ENCODE measurements around the gene CDIPT. TPM values are rescaled to one million over a fixed set of nuclear protein-coding genes. Genes with fewer than 3 reads are reported as not detected.

CDIPT gene
- total RNA-seq, 2 experiments from 2014 or later = 57.2 to 58.1 TPM

DNA sequence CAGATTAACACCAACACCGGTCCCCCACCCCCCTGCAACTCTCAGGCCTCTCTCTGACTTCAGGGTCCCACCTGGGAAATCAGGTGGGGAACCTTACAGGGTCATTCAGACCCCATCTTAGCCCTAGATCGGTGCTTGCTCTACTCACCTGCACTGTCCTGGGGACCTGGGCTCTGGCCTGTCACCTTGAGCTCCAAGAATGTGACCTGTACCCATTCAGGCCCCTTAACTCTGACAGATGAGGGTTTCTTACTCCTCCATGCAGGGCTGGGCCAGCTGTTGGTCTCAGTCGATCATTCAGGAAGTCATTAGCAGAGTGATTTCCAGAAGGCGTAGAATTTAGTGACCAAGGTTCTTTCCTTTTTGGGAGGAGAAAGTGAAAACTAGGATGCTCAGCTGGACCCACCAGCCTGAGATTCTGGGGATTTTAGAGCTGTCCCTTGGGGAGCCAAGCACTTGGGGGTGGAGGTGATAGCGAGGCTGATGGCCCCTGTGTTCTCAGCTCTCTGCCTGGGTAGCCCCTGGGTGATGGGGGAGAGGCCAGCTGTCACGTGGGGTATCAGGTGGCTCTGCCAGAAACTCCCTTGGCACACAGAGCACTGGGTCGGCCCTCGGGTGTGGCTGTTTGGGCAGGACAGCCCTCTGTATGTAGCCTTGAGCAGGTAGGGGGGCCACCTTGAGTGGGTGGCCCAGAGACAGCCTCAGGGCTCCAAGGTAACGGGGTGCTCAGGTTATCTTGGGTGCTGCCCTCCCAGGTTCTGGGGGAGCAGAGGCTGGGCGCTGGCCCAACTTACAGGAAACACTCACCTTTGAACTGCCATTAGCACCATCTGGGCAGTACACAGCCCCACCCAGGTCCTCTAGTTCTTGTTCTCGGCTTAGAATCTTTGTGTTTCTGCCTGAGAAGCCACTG is 42.0 kb downstream of the CDIPT start:
- CTCF ChIA-PET = interaction anchor here (1.3 to 4.2 kb wide), 3 partner anchors 13 to 28 kb away, joined by 3 to 24 read pairs (median 17); no protein-coding TSS in a partner anchor
- POLR2A ChIA-PET = interaction anchor here (0.5 to 6.1 kb wide), 5 partner anchors 8 to 105 kb away, joined by 4 to 41 read pairs (median 5); partner anchors contain the start of genes KCTD13 and MAZ

DNA sequence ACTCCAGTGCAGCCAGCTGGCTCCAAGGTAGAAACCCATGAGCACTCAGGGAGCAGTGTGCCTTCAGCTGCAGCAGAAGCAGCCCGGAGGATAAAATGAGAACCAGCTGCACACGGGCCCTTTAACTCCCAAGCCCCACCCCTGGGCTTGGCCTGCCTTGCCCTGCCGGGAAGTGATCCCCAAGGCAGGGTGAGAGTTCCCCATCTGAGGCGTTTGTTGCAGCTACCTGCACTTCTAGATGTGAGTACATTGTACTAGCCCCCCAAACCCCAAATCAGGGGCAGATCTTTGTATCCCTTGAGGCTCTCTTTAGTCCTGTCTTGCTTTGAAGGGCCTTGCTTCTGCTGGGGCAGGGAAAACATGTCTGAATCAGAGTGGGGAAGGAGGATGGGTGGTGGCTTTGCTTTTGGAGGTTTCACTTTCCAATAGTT is 42.7 kb downstream of the CDIPT start, which contains the start of gene MVP:
MVP (plus strand) TSS at position 192 of the 431 bp plus-strand sequence. CDS start 10,088 bp downstream, outside the sequence.
- ChIA-PET CTCF (interaction anchor here (0.6 to 4.2 kb wide), 7 partner anchors 9 to 120 kb away, joined by 3 to 24 read pairs (median 5); partner anchors contain the start of gene CDIPT), POLR2A (interaction anchor here (1.1 to 6.1 kb wide), 2 partner anchors 13 to 16 kb away, joined by 7 to 41 read pairs; partner anchors contain the start of gene MAZ)

DNA sequence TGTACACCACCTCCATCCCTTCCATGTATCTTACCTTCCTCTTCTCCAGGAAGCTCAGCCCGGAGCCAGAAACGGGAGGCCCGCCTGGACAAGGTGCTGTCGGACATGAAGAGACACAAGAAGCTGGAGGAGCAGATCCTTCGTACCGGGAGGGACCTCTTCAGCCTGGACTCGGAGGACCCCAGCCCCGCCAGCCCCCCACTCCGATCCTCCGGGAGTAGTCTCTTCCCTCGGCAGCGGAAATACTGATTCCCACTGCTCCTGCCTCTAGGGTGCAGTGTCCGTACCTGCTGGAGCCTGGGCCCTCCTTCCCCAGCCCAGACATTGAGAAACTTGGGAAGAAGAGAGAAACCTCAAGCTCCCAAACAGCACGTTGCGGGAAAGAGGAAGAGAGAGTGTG is 43.5 kb downstream of the CDIPT start:
- CTCF ChIA-PET = interaction anchor here (0.6 to 4.2 kb wide), 5 partner anchors 9 to 119 kb away, joined by 3 to 24 read pairs (median 5); partner anchors contain the start of gene CDIPT
- POLR2A ChIA-PET = interaction anchor here (6.1 kb wide), 1 partner anchor 12 kb away, joined by 41 read pairs; the partner anchor contains the start of gene MAZ

DNA sequence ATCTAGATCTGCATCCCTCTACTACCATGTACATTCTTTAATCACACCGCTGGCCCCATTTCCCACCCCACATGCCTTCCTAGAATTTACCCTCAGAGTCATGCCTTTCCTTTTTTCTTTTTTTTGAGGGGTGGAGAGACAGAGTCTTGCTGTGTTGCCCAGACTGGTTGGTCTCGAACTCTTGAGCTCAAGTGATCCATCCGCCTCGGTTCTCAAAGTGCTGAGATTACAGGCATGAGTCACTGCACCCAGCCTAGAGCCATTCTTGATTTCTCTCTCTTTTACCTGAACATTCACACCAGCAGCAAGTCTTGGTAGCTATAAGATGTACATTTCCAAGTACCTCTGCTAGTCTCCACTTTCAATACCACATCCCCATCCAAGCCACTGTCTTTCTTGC is 44.9 kb downstream of the CDIPT start:
- ChIA-PET CTCF (interaction anchor here (0.9 to 3.5 kb wide), 6 partner anchors 8 to 138 kb away, joined by 3 to 20 read pairs (median 6); no protein-coding TSS in a partner anchor), POLR2A (interaction anchor here (6.1 kb wide), 1 partner anchor 11 kb away, joined by 41 read pairs; the partner anchor contains the start of gene MAZ)

DNA sequence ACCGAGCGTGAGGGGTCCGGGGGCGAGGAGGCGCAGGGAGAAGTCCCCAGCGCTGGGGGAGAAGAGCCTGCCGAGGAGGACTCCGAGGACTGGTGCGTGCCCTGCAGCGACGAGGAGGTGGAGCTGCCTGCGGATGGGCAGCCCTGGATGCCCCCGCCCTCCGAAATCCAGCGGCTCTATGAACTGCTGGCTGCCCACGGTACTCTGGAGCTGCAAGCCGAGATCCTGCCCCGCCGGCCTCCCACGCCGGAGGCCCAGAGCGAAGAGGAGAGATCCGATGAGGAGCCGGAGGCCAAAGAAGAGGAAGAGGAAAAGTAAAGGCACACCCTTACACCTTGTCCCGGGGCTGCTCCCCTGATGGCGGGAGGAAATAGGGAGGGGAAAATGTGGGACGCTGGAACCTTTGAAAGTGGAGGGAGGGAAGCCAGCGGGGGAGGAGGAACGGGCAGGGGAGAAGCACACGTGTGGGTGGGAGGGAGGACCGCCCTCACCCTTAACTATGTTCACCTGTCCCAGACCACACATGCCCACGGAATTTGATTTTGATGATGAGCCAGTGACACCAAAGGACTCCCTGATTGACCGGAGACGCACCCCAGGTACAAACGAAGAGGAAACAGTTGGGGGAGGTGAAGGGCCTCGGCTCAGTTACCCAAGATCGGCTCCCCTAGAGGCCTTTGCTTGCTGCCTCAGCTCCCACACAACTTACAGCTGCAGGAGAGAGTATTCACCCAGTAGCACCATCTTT is 46.2 kb downstream of the CDIPT start:
- ChIA-PET CTCF (interaction anchor here (0.7 to 3.5 kb wide), 10 partner anchors 8 to 143 kb away, joined by 3 to 20 read pairs (median 3); no protein-coding TSS in a partner anchor), POLR2A (interaction anchor here (0.5 to 6.1 kb wide), 7 partner anchors 9 to 246 kb away, joined by 3 to 41 read pairs (median 7); partner anchors contain the start of gene MAZ)

DNA sequence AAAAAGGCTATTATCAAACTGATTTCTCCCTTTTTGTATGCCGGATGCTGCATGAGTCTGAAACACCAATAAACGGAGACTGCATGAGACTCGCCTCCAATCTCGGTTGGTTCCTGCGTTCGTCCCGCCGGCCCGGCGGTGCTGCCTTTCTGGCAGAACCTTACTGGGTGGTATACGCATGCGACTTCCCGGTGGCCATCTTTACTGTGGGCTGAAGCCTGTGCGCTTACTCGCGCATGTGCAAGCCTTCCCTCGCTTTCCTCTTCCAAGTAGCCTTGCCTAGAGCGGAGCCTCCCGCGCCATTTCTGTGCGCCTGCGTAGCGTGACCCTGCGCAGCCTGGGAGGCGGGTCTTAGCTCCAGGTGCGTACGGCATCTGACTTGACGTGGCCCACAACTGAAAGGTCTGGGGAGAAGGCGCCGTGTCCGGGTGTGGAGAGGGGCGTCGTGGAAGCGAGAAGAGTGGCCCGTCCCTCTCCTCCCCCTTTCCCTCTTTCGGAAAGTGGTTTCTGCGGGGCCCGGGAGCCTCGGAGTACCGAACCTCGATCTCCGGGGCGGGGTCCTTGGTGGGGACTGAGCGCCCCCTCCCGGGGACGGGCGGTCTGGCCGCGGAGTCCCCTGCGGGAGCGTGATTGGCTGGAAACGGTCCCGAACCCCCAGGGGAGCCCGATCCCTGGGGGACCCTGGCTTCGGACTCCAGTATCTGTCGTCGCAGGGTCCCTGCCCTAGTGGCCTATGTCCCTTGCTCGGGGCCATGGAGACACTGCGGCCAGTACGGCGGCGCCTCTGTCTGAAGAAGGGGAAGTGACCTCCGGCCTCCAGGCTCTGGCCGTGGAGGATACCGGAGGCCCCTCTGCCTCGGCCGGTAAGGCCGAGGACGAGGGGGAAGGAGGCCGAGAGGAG is 47.0 kb downstream of the CDIPT start, which contains the start of gene PAGR1:
PAGR1 (plus strand) TSS at position 360 of the 901 bp plus-strand sequence; CDS start at position 734, 374 bp downstream.
- ChIA-PET CTCF (interaction anchor here (0.5 to 3.5 kb wide), 21 partner anchors 9 to 157 kb away, joined by 3 to 20 read pairs (median 3); partner anchors contain the start of genes KIF22, MAZ and TAOK2), POLR2A (interaction anchor here (0.6 to 2.3 kb wide), 9 partner anchors 8 to 249 kb away, joined by 3 to 31 read pairs (median 4); partner anchors contain the start of genes KIF22 and MAZ)

DNA sequence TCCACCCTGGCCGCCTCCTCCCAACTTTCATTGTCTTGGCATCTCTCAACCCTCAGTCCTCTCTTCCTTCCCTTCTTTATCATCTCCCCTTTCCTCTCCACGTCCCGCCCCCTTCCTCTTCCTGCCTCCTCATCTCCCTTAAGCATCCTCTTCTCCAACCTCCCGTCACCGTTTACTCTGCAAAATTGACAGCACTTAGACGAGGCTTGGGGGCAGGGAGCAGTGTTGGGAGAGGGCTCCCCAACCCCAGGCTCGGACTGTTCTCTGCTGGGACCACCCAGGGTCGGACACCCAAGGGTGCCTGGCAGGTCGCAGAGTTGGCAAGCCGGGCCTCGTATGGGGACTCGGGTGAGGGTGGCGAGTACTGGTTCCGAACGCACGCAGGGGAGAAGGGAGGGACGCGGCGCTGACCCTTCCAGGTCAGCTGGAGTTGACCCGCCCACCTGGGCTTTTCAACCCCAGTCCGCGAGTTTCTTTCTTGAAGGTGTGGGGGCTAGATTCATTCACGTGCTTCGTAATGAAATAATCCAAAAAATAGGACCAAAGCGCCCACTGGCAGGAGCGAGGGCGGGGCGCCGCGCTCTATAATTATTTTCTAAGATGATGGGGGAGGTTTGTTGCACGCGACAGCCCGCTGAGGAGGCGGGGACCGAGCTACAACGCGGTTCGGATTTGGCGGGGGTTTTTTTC is 47.8 kb downstream of the CDIPT start:
- ChIA-PET POLR2A (interaction anchor here (0.6 to 2.3 kb wide), 9 partner anchors 8 to 968 kb away, joined by 3 to 31 read pairs (median 4); partner anchors contain the start of genes KIF22 and MAZ), CTCF (interaction anchor here (0.5 to 3.5 kb wide), 17 partner anchors 8 to 158 kb away, joined by 3 to 20 read pairs (median 3); partner anchors contain the start of genes KIF22, MAZ and TAOK2)

DNA sequence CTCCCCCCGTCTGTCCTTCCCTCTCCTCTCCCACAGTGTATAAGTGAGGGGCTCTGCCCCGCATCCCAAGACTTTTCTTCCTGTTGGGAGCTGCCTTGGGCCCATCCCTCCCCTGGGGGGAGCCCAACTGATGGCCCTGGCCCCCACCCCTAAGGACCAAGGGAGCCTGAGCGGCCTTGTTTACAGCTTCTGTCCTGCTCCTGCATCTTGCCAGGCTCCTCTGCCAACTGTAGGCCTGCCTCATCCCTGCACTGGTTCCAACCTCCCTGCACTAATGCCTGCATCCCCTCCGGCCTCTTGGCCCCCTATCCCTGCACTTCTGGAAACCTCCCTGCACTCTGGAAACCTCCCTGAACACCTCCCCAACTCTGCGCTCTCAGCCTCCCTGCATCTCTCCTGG is 48.4 kb downstream of the CDIPT start:
- ChIA-PET CTCF (interaction anchor here (1.5 kb wide), 1 partner anchor 33 kb away, joined by 4 read pairs; no protein-coding TSS in a partner anchor), POLR2A (interaction anchor here (0.6 kb wide), 1 partner anchor 11 kb away, joined by 3 read pairs; no protein-coding TSS in a partner anchor)

DNA sequence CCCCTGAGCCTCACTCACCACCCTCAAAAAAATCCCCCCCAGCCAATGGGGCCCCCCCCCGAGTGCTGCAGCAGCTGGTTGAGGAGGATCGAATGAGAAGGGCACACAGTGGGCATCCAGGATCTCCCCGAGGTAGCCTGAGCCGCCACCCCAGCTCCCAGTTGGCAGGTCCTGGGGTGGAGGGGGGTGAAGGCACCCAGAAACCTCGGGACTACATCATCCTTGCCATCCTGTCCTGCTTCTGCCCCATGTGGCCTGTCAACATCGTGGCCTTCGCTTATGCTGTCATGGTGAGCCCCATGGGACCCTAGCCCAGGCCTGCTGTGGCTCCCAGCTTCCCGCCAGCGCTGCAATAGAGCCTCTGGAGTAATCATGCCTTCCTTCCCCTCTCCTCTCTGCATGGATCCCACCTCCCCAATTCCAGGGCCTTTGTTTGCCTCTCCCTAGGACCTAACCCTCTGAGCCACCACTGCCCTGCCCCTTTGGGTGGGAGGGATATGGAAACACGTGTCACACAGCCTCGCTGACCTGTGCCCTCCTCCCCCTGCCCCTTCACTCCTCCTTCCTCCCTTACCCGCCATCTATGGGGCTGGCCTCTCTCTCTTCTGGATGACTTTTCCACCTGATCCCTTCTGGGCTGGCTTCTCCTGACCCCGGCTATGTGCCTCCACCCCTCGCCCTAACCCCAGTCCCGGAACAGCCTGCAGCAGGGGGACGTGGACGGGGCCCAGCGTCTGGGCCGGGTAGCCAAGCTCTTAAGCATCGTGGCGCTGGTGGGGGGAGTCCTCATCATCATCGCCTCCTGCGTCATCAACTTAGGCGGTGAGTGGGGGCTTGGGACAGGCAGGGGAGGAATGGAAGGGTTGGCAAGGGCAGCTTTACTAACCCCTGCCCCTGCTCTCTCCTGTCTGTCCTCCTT is 49.1 kb downstream of the CDIPT start:
- CTCF ChIA-PET = no interaction called here
- POLR2A ChIA-PET = interaction anchor here (0.6 to 0.9 kb wide), 3 partner anchors 7 to 10 kb away, joined by 3 to 4 read pairs (median 3); no protein-coding TSS in a partner anchor

DNA sequence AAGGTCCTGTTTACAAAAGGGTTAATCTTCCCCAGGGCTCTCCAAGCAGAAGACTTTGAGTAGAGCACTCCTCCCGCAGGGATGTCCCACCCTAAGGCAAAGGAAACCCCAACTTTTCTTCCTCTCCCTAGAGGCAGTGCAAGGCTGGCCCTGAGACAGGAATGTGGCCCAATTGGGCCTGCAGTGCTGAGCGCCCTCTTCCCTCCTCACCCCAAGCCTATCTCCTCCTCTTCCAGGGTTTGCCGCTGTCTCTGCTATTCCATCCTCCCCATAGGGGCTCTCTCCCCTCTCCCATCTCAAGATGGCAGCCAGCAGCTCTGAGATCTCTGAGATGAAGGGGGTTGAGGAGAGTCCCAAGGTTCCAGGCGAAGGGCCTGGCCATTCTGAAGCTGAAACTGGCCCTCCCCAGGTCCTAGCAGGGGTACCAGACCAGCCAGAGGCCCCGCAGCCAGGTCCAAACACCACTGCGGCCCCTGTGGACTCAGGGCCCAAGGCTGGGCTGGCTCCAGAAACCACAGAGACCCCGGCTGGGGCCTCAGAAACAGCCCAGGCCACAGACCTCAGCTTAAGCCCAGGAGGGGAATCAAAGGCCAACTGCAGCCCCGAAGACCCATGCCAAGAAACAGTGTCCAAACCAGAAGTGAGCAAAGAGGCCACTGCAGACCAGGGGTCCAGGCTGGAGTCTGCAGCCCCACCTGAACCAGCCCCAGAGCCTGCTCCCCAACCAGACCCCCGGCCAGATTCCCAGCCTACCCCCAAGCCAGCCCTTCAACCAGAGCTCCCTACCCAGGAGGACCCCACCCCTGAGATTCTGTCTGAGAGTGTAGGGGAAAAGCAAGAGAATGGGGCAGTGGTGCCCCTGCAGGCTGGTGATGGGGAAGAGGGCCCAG is 50.0 kb downstream of the CDIPT start:
- POLR2A ChIA-PET = interaction anchor here (0.5 to 0.9 kb wide), 3 partner anchors 8 to 1380 kb away, joined by 3 to 4 read pairs (median 3); no protein-coding TSS in a partner anchor
- CTCF ChIA-PET = interaction anchor here (1.0 to 1.4 kb wide), 2 partner anchors 15 to 36 kb away, joined by 4 to 6 read pairs; no protein-coding TSS in a partner anchor

DNA sequence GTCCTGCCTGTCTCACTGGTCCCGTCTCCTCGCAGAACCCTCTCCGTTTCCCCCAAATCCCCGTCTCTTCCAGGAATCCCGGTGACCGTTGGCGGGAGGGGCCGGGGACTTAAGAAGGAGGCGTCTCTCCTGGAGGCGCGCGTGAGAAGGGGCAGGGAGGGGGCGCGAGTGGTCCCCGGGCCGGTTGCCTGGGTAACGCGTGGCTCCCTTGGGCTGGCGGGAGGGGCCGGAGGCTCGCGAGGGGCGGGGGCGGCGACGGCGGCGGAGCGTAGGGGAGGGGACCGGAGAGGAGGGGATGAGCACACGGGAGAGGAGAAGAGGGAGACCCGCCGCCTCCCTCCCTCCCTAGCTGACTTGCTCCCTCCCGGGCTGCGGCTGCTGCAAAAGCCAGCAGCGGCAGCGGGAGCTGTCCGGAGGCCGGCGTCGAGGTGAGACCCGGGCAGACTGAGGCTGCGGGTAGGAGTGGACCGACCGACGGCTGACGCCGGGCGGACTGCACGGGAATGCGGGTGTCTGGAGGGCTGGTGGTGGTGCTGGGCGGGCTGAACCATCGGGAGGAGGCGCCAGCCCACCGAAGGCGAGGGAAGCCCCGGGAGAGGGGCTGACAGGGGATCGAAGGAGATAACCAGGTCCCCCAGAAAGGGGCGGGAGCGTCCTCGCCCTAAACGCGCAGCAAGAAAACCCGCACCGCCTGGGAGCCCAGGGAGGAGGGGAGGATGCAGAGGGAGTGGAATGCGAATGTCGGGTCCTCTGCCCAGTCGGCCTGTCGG is 50.9 kb downstream of the CDIPT start, which contains the start of gene PRRT2:
PRRT2 (plus strand) TSS at position 298 of the 770 bp plus-strand sequence. CDS start 862 bp downstream, outside the sequence.
- POLR2A ChIA-PET = interaction anchor here (0.5 to 1.2 kb wide), 2 partner anchors 21 to 1381 kb away, joined by 3 read pairs; partner anchors contain the start of gene KIF22

DNA sequence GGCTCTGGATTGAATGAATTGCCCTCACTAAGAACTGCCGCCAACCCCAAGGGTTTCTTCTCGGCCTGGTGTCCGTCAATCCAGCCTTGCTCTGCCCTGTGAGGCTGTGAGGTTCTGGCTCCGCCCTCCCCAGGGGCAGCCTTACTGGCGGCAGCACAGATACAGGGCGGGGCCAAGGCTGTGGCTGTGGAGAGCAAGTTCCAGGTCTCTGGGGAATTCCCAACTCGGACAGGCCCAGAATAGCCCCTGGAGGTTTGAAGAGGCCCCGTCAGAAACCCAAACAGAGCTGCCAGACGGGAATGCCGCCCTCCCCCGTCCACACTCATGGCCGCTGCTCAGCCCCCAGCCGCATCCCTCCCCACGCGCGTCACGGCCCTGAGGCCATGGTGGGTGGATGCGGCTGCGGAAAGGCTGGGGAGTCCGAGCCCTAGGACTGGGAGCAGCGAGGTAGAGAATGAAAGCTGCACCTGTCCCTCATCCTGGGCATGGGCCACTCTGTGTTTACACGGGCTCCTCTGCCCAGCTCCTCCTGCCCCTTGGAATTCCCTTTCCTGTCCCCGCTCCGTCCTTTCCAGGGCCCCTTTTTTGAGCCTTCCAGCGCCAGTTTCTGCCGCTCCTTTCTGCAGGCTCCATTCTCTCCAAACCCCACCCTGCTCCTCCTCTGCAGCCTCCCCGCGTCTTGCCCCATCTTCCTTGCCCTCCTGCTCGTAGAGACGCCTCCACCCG is 51.7 kb downstream of the CDIPT start:
- POLR2A ChIA-PET = interaction anchor here (0.7 to 1.2 kb wide), 2 partner anchors 11 to 21 kb away, joined by 3 read pairs; partner anchors contain the start of gene KIF22
- CTCF ChIA-PET = interaction anchor here (2.0 to 2.7 kb wide), 2 partner anchors 8 to 111 kb away, joined by 5 to 10 read pairs; partner anchors contain the start of gene MVP

More for the DNA sequence above, 50.9 kb downstream of the CDIPT start, which contains the start of gene PRRT2:
- CTCF ChIA-PET = interaction anchor here (1.0 to 2.7 kb wide), 4 partner anchors 8 to 111 kb away, joined by 4 to 10 read pairs (median 6); partner anchors contain the start of gene MVP

Data from activated CD8-positive, alpha-beta memory T cell treated with anti-CD3 and anti-CD28 coated beads for 36 hours (primary cell).